Activated naive CD4-positive, alpha-beta T cell treated with anti-CD3 and anti-CD28 coated beads for 36 hours (primary cell): ENCODE measurements around the gene RELT. TPM values are rescaled to one million over a fixed set of nuclear protein-coding genes. Genes with fewer than 3 reads are reported as not detected.

Experiments
- CTCF ChIA-PET: fragments of 350-600 bp; sonication (Branson Sonifier 250); formaldehyde crosslinking; loops from one replicate; lab custom pipeline; 2021; ENCODE audit warnings: antibody characterized with exemption; lab: Charles Lee
- DNase-seq: peaks from one replicate; pipeline ENCODE4 v3.0.0-alpha.2; 2020
- H3K27ac Mint-ChIP-seq: one replicate; pipeline ENCODE4 v1.8.0; 2021; ENCODE audit warnings: mild to moderate bottlenecking, mixed read lengths
- H3K27me3 Mint-ChIP-seq: one replicate; pipeline ENCODE4 v1.8.0; 2021; ENCODE audit warnings: low read depth, mixed read lengths
- H3K36me3 Mint-ChIP-seq: one replicate; pipeline ENCODE4 v1.8.0; 2021; ENCODE audit warnings: low read depth, mixed read lengths
- H3K4me1 Mint-ChIP-seq: one replicate; pipeline ENCODE4 v1.8.0; 2021; ENCODE audit warnings: low read depth, mixed read lengths
- H3K4me3 Mint-ChIP-seq: one replicate; pipeline ENCODE4 v1.8.0; 2021; ENCODE audit warnings: mild to moderate bottlenecking, moderate library complexity, mixed read lengths
- H3K9me3 Mint-ChIP-seq: one replicate; pipeline ENCODE4 v1.8.0; 2021; ENCODE audit warnings: mixed read lengths
- intact Hi-C: fragments of 100-400 bp; cut with micrococcal nuclease; formaldehyde crosslinking; loops from one replicate; pipeline ENCODE4 v1.15.1; 2023
- total RNA-seq, 2 experiments: library from RNA; stranded (reverse); gene quantifications; one replicate each; pipeline ENCODE4 v1.2.3, GENCODE V29; 2021

RELT gene
- total RNA-seq, 2 experiments from 2014 or later = 17.9 to 18.5 TPM

- Mint-ChIP-seq H3K9me3 (no peaks in the 10 kb centered on the region), H3K27me3 (no peaks in the 10 kb centered on the region), H3K4me3 (no peak overlapping the region), H3K36me3 (no peaks in the 10 kb centered on the region), H3K4me1 (no peaks in the 10 kb centered on the region), H3K27ac (peak overlapping the region; percentile 38)
- peak; percentile 73 for DNase-seq
- CTCF ChIA-PET = interaction anchor here (0.6 to 5.5 kb wide), 56 partner anchors 9 to 1784 kb away, joined by 3 to 52 read pairs (median 4); partner anchors contain the start of gene RELT
- intact Hi-C loops = loop anchor here (1.0 kb wide), 4 partner anchors 25 to 310 kb away; partner anchors contain the start of gene RELT
These were observed 25.1 kb upstream of the RELT start for GRCh38 chr11:73350908-73351636.

GRCh38 chr11:73353422-73353821 lies 22.8 kb upstream of the RELT start:
- CTCF ChIA-PET = interaction anchor here (1.2 to 4.9 kb wide), 2 partner anchors 40 to 308 kb away, joined by 6 to 52 read pairs; no protein-coding TSS in a partner anchor
- H3K27me3 Mint-ChIP-seq = no peaks in the 10 kb centered on the region
- no peak overlapping the region for H3K4me3 Mint-ChIP-seq
- no peak for DNase-seq
- no peaks in the 10 kb centered on the region for H3K4me1 Mint-ChIP-seq
- intact Hi-C loops = no loop called here
- H3K27ac Mint-ChIP-seq = no peak overlapping the region
- no peaks in the 10 kb centered on the region for H3K36me3 Mint-ChIP-seq
- no peaks in the 10 kb centered on the region for H3K9me3 Mint-ChIP-seq

- no peak for DNase-seq
These were observed 21.1 kb upstream of the RELT start for GRCh38 chr11:73355109-73355508.

DNA sequence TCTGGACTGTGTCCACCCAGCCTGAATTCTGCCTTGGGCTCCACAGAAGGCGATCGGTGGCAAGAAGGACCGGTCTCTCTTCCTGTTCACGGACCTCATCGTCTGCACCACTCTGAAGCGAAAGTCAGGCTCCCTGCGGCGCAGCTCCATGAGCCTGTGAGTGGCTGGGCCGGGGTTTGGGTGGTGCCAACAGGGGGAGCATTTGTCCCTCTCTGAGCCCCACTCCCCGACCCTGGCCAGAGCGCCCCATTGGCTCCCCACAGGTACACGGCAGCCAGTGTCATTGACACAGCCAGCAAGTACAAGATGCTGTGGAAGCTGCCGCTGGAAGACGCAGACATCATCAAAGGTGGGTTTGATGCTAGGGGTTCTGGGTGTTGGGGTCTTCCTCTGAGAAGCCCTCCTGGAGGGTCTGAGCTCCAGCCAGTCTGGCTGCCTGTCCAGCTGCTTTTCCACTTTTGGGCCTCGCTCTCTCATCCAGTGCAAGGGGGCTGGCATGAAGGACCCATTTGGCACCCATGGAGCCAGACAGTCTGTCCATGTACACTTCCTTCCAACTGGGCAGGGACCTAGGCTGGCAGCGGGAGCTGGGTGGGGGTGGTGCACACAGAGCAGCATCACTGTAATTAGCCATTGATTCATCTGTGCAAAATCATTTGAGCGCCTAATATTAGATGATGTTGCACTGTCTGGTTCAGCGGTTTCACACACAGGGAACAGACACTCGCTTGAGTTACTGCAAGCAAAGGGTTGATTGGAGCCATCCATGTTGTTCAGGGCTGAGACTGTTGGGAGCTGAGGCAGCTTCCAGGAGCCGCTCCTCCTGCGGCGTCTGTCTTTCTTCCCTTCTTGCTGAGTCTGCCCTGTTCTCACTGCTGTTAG lies 19.0 kb upstream of the RELT start:
- H3K36me3 Mint-ChIP-seq = no peaks in the 10 kb centered on the region
- H3K27me3 Mint-ChIP-seq = no peaks in the 10 kb centered on the region
- H3K9me3 Mint-ChIP-seq = no peaks in the 10 kb centered on the region
- no peak for DNase-seq
- H3K4me1 Mint-ChIP-seq = no peaks in the 10 kb centered on the region
- intact Hi-C loops = no loop called here
- no peak overlapping the region for H3K4me3 Mint-ChIP-seq
- H3K27ac Mint-ChIP-seq = no peak overlapping the region
- CTCF ChIA-PET = interaction anchor here (0.6 to 4.2 kb wide), 3 partner anchors 7 to 269 kb away, joined by 3 to 46 read pairs (median 4); no protein-coding TSS in a partner anchor

More at GRCh38 chr11:73355109-73355508, 21.1 kb upstream of the RELT start:
- H3K4me3 Mint-ChIP-seq = no peak overlapping the region
- H3K27ac Mint-ChIP-seq = no peak overlapping the region
- intact Hi-C loops = no loop called here
- H3K4me1 Mint-ChIP-seq = no peaks in the 10 kb centered on the region
- CTCF ChIA-PET = interaction anchor here (0.7 to 4.9 kb wide), 3 partner anchors 59 to 306 kb away, joined by 3 to 52 read pairs (median 4); no protein-coding TSS in a partner anchor
- H3K9me3 Mint-ChIP-seq = no peaks in the 10 kb centered on the region
- H3K36me3 Mint-ChIP-seq = no peaks in the 10 kb centered on the region
- H3K27me3 Mint-ChIP-seq = no peaks in the 10 kb centered on the region

DNA sequence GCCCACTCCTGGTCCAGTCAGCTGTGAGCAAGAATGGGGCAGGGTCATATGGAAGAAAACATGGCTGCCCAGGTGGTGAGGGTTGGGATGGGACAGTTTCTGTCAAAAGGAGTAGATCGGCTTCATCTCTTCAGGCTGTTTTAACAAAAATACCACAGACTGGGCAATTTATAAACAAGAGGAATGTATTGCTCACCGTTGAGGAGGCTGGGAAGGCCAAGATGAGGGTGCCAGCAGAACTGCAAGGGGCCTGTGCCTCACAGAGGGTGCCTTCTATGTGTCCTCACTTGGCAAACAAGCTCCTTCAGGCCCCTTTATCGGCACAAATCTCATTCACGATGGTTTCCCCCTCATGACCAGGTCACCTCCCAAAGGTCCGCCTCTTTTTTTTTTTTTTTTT lies 18.1 kb upstream of the RELT start:
- H3K4me1 Mint-ChIP-seq = no peaks in the 10 kb centered on the region
- H3K27me3 Mint-ChIP-seq = no peaks in the 10 kb centered on the region
- intact Hi-C loops = no loop called here
- no peaks in the 10 kb centered on the region for H3K9me3 Mint-ChIP-seq
- no peak overlapping the region for H3K27ac Mint-ChIP-seq
- no peak for DNase-seq
- CTCF ChIA-PET = interaction anchor here (0.6 to 4.2 kb wide), 4 partner anchors 8 to 1457 kb away, joined by 3 to 46 read pairs (median 3); no protein-coding TSS in a partner anchor
- H3K36me3 Mint-ChIP-seq = no peaks in the 10 kb centered on the region
- H3K4me3 Mint-ChIP-seq = no peak overlapping the region

GRCh38 chr11:73359341-73359740 lies 16.9 kb upstream of the RELT start:
- intact Hi-C loops = no loop called here
- H3K4me3 Mint-ChIP-seq = no peak overlapping the region
- H3K27ac Mint-ChIP-seq = no peak overlapping the region
- DNase-seq = no peak
- no peaks in the 10 kb centered on the region for H3K27me3 Mint-ChIP-seq
- CTCF ChIA-PET = interaction anchor here (0.6 to 4.2 kb wide), 4 partner anchors 9 to 301 kb away, joined by 3 to 46 read pairs (median 8); no protein-coding TSS in a partner anchor
- H3K9me3 Mint-ChIP-seq = no peaks in the 10 kb centered on the region
- no peaks in the 10 kb centered on the region for H3K4me1 Mint-ChIP-seq
- H3K36me3 Mint-ChIP-seq = no peaks in the 10 kb centered on the region

GRCh38 chr11:73359930-73360742 lies 16.1 kb upstream of the RELT start:
- intact Hi-C loops = no loop called here
- no peaks in the 10 kb centered on the region for H3K36me3 Mint-ChIP-seq
- no peaks in the 10 kb centered on the region for H3K4me1 Mint-ChIP-seq
- peak; percentile 46 for DNase-seq
- H3K4me3 Mint-ChIP-seq = no peak overlapping the region
- H3K27ac Mint-ChIP-seq = no peak overlapping the region
- no peaks in the 10 kb centered on the region for H3K9me3 Mint-ChIP-seq
- CTCF ChIA-PET = interaction anchor here (0.7 to 4.2 kb wide), 8 partner anchors 10 to 300 kb away, joined by 3 to 46 read pairs (median 4); partner anchors contain the start of gene ARHGEF17
- H3K27me3 Mint-ChIP-seq = no peaks in the 10 kb centered on the region

DNA sequence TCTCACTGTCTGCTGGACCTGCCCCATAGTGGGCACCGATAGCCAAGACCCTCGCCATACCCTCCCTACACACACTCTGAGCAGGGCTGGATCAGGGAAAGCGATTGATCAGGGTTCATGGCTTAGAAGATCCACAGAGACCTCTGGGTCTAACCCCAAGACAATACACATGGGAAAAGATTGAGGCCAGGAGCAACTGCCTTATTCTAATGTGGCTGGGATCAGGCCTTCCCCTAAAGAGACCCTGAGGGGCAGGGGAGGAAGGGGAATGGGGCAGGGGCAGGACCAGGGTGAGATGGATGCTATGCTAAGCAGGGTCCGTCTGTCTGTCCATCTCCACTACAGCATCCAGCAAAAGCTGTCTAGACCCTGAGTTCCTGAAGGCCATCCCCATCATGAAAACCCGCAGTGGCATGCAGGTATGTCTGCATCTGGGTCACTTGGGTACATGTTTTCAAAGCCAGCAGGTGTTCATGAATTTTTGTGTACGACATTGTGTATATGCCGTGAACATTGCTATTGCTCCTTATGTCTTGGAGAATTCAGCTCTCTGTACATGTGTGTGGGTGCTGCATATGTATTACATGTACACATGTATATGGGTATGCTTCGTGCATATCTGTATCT lies 15.3 kb upstream of the RELT start:
- Mint-ChIP-seq H3K4me3 (no peak overlapping the region), H3K9me3 (no peaks in the 10 kb centered on the region), H3K4me1 (peaks cover 2% of the 10 kb centered on the region), H3K36me3 (no peaks in the 10 kb centered on the region), H3K27me3 (no peaks in the 10 kb centered on the region), H3K27ac (no peak overlapping the region)
- CTCF ChIA-PET = interaction anchor here (0.9 to 4.2 kb wide), 7 partner anchors 10 to 203 kb away, joined by 3 to 46 read pairs (median 5); partner anchors contain the start of gene ARHGEF17
- intact Hi-C loops = no loop called here
- no peak for DNase-seq

DNA sequence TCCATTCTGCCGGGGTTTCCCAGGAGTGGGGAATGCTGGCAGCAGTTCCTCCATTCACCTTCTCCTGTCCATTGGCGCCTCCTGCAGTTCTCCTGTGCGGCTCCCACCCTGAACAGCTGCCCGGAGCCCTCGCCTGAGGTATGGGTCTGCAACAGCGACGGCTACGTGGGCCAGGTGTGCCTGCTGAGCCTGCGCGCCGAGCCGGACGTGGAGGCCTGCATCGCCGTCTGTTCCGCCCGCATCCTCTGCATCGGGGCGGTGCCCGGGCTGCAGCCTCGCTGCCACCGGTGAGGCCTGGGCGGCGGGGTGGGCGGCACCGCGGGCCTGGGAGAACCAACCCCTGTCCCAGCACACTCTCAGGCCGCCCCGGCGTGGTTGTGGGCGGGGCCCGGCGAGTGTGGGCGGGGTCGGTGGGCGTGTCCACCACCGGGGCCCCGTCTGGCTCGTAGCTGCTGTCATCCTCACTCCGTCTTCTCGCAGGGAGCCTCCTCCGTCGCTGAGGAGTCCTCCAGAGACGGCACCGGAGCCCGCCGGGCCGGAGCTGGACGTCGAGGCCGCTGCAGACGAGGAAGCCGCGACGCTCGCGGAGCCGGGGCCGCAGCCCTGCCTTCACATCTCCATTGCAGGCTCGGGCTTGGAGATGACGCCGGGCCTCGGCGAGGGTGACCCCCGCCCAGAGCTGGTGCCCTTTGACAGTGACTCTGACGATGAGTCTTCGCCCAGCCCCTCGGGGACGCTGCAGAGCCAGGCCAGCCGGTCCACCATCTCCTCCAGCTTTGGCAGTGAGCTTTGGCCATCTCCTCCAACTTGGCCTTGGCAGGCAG lies 14.0 kb upstream of the RELT start:
- H3K36me3 Mint-ChIP-seq = no peaks in the 10 kb centered on the region
- DNase-seq = no peak
- peaks cover 2% of the 10 kb centered on the region for H3K9me3 Mint-ChIP-seq
- CTCF ChIA-PET = interaction anchor here (1.9 kb wide), 1 partner anchor 55 kb away, joined by 8 read pairs; the partner anchor contains the start of gene ARHGEF17
- H3K4me3 Mint-ChIP-seq = no peak overlapping the region
- intact Hi-C loops = no loop called here
- no peaks in the 10 kb centered on the region for H3K27me3 Mint-ChIP-seq
- H3K4me1 Mint-ChIP-seq = peaks cover 14% of the 10 kb centered on the region
- H3K27ac Mint-ChIP-seq = no peak overlapping the region

- no peak overlapping the region for H3K27ac Mint-ChIP-seq
- no peaks in the 10 kb centered on the region for H3K36me3 Mint-ChIP-seq
- intact Hi-C loops = no loop called here
- peaks cover 2% of the 10 kb centered on the region for H3K9me3 Mint-ChIP-seq
- no peak for DNase-seq
- H3K27me3 Mint-ChIP-seq = no peaks in the 10 kb centered on the region
- no peak overlapping the region for H3K4me3 Mint-ChIP-seq
- CTCF ChIA-PET = interaction anchor here (1.1 to 1.9 kb wide), 2 partner anchors 9 to 12 kb away, joined by 3 to 21 read pairs; no protein-coding TSS in a partner anchor
- peaks cover 23% of the 10 kb centered on the region for H3K4me1 Mint-ChIP-seq
These were observed 13.1 kb upstream of the RELT start for GRCh38 chr11:73363147-73363546.
